Measurements from ENCODE around the gene IL16.

DNA sequence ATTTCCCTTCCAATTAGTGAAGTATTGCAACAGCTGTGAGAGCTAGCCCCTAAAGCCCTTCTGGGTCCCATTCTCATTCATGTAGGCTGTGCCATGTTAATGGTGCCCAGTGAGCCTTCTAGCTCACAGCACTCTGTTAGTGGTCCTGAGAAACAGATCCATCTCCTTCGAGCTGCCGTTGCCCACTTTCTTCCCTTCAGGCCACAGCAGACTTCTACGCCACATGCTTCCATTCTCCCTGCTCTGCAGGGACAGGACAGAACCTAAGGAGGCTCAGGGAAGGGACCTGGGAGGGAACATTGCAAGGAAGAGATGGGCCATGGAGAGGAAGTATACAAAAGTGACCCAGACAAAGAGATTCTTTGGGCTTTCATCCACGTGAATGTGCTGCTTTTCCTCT lies 139.0 kb downstream of the IL16 start:
- TF ChIP-seq, protein P1, sequence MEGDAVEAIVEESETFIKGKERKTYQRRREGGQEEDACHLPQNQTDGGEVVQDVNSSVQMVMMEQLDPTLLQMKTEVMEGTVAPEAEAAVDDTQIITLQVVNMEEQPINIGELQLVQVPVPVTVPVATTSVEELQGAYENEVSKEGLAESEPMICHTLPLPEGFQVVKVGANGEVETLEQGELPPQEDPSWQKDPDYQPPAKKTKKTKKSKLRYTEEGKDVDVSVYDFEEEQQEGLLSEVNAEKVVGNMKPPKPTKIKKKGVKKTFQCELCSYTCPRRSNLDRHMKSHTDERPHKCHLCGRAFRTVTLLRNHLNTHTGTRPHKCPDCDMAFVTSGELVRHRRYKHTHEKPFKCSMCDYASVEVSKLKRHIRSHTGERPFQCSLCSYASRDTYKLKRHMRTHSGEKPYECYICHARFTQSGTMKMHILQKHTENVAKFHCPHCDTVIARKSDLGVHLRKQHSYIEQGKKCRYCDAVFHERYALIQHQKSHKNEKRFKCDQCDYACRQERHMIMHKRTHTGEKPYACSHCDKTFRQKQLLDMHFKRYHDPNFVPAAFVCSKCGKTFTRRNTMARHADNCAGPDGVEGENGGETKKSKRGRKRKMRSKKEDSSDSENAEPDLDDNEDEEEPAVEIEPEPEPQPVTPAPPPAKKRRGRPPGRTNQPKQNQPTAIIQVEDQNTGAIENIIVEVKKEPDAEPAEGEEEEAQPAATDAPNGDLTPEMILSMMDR (IDR thresholded peaks at IDR 0.05; ENCODE audit: low read length), result no peak
- no peak for TF ChIP-seq EZH2phosphoT487 (IDR thresholded peaks at IDR 0.05; ENCODE audit: low read length)
